SK-N-MC (cell line): ENCODE measurements around the gene USP7.
A peak's percentile ranks its signal among the peaks of the same experiment; 100 is the strongest.

Experiments
- DNase-seq: peaks from one replicate; pipeline ENCODE4 v3.0.0-alpha.2; 2011; ENCODE audit warnings: low read depth, low spot score
- H3K27ac ChIP-seq: fragments of 200-600 bp; sonication (generic); 2 replicates; pipeline ENCODE4 v1.5.1; 2016; ENCODE audit warnings: mixed run types
- H3K36me3 ChIP-seq: fragments of 200-600 bp; sonication (generic); 2 replicates; pipeline ENCODE4 v1.6.1; 2017; ENCODE audit warnings: antibody characterized with exemption, low read length, mixed read lengths; ENCODE audit not compliant: insufficient read depth
- H3K4me3 ChIP-seq: fragments of 200-600 bp; sonication (generic); 2 replicates; pipeline ENCODE4 v1.5.1; 2016
- H3K9ac ChIP-seq: fragments of 200-600 bp; sonication (generic); 2 replicates; pipeline ENCODE4 v1.8.0; 2017; ENCODE audit warnings: mixed run types, mixed read lengths; ENCODE audit not compliant: insufficient read length
- H3K9me3 ChIP-seq: fragments of 200-600 bp; sonication (generic); 2 replicates; pipeline ENCODE4 v1.6.1; 2017; ENCODE audit warnings: low read depth, mild to moderate bottlenecking, antibody characterized with exemption, low read length, moderate library complexity, mixed read lengths
- EZH2 ChIP-seq: fragments of 200-600 bp; sonication (generic); IDR thresholded peaks from one replicate; pipeline ENCODE4 v1.6.1; 2017; ENCODE audit warnings: antibody characterized with exemption
- FOXP2 ChIP-seq: optimal IDR thresholded peaks from 2 replicates; pipeline ENCODE3; 2011; ENCODE audit warnings: mild to moderate bottlenecking, moderate library complexity; ENCODE audit not compliant: insufficient read depth; ENCODE audit errors: extremely low read length, control extremely low read depth
- POLR2AphosphoS5 ChIP-seq: IDR thresholded peaks from 2 replicates; pipeline ENCODE4 v1.6.1; 2012; ENCODE audit warnings: mild to moderate bottlenecking, low read depth, low read length, borderline replicate concordance

Gene USP7

DNA sequence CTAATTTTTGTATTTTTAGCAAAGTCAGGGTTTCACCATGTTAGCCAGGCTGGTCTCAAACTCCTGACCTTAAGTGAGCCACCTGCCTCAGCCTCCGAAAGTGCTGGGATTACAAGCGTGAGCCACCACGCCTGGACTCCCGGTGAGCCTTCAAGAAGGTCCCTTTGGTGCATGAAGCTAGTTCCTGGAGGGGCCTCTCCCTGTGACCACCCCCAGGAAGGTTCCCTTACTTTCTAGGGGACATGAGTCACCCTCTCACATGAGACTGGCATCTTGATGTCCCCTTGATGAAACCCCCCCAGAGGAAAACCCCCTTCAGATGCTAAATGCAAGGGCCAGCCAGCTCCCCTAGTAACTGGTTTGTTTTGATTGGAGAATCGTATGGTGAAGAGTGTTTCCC, 107.7 kb downstream of the USP7 start:
- peaks cover 84% of the 10 kb centered on the region for H3K36me3 ChIP-seq
- H3K9me3 ChIP-seq: no peaks in the 10 kb centered on the region
- H3K27ac ChIP-seq: peak overlapping the region; percentile 46
- H3K9ac ChIP-seq: no peak overlapping the region
- DNase-seq: no peak
- TF ChIP-seq EZH2 (no peak), FOXP2 (no peak), POLR2AphosphoS5 (no peak)
- no peak overlapping the region for H3K4me3 ChIP-seq

DNA sequence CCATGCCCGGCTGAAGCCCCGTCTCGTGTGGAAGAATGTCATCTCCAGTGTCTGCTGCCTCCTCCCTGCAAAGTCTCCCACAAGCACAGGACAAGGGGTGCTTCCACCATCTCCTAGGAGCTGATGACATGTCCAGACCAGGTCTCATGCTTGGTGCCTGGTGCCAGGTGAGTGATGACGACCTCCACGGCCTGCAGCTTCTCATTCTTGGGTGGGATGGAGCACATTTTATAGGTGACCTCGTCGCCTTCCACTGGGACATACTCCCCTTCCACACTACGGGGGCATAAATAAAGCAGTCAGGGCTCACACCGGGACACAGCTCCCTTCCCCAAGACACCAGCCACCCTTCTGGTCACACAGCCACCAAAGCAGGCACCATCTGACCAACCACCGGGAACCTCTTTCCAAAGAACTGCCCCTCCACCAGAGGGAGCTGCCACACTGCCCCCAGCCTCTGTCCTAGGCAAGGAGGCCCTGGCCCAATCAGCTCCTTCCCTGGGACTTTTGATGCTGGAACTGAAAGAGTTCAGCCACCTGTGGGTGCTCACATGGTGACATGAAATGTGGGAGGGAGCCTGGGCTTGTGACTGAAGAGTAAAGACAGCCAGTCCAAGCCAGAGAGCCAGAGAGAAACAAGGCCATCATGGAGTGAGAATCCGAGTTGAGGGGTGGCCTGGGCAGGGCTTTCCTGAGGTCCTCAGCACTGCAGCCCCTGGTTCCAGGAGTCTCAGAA, 108.5 kb downstream of the USP7 start:
- no peak for DNase-seq
- Histone ChIP-seq H3K4me3 (no peak overlapping the region), H3K36me3 (peaks cover 87% of the 10 kb centered on the region), H3K9ac (no peak overlapping the region), H3K9me3 (no peaks in the 10 kb centered on the region), H3K27ac (peak overlapping the region; percentile 46; the same call in 1 of the 2 replicates)
- TF ChIP-seq POLR2AphosphoS5: no peak
- no peak for TF ChIP-seq EZH2
- TF ChIP-seq FOXP2: no peak

DNA sequence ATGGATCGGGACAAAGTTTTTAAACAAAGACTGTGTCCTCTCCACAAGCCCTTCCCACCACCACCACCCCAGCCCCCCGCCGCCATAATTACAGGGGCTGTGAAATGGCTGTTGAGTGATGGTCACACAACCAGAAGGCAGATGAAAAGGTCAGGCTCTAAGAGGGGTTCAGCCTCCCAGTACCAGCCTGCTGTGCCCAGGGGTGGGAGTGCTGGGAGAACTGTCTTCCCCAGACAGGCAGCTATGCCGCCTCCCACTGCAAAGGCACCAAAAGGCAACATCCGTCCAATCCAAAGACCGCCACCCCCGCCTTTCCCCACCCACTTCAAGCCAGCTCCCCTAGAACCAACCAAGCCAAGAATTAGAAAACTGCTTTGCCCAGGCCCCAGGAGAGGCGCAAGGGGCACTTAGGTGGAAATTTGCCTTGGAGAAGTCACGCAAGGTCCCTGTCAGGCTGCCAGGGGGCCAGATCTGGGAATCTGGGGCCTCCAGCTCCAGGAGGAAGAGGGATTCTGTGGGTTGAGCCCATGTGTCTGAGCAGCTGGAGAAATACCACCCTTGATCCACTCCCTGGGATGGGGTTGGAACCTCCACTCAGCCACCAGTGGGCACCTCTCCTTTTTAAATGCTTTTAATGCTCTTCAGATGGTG, 109.3 kb downstream of the USP7 start:
- peaks cover 87% of the 10 kb centered on the region for H3K36me3 ChIP-seq

GRCh38 chr16:8853611-8854010, 110.1 kb downstream of the USP7 start:
- TF ChIP-seq FOXP2 (no peak), EZH2 (no peak), POLR2AphosphoS5 (no peak)
- Histone ChIP-seq H3K27ac (peak overlapping the region; percentile 54; the same call in 1 of the 2 replicates), H3K4me3 (no peak overlapping the region), H3K9me3 (no peaks in the 10 kb centered on the region), H3K9ac (no peak overlapping the region), H3K36me3 (peaks cover 83% of the 10 kb centered on the region)
- no peak for DNase-seq

More for the DNA sequence above, 109.3 kb downstream of the USP7 start:
- H3K27ac ChIP-seq: 0 out of 2 replicates have a peak overlapping the region, but pooled peaks have one; percentile 44
- H3K4me3 ChIP-seq: no peak overlapping the region
- H3K9me3 ChIP-seq: no peaks in the 10 kb centered on the region
- H3K9ac ChIP-seq: no peak overlapping the region
- TF ChIP-seq POLR2AphosphoS5: peak; percentile 7; the same call in 1 of the 2 replicates
- TF ChIP-seq EZH2: no peak
- TF ChIP-seq FOXP2: no peak
- no peak for DNase-seq

DNA sequence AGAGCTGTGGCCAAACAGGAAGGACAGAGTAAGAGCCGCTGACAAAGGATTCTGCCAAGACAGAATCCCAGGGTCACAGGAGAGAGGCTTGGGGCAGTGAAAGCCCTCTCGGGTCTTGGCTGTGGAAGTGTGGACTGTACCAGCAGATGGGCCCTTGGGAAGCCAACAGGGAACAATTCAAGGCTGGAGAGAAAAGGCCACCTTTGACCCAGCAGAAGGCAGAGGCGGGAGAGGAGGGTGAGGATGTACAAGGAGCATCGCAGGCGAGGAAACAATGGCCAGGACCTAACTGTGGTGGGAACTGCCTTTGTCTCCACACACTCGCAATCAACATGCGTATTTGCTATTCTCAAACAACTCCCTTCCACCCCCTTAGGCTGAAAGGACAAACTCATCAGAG, 110.6 kb downstream of the USP7 start:
- DNase-seq: no peak
- H3K27ac ChIP-seq: peak overlapping the region; percentile 54
- TF ChIP-seq FOXP2 (no peak), POLR2AphosphoS5 (no peak), EZH2 (no peak)
- peaks cover 83% of the 10 kb centered on the region for H3K36me3 ChIP-seq
- H3K9me3 ChIP-seq: no peaks in the 10 kb centered on the region
- no peak overlapping the region for H3K4me3 ChIP-seq
- no peak overlapping the region for H3K9ac ChIP-seq

- Histone ChIP-seq H3K4me3 (no peak overlapping the region), H3K9ac (no peak overlapping the region), H3K27ac (peak overlapping the region; percentile 54; the same call in 1 of the 2 replicates), H3K36me3 (peaks cover 84% of the 10 kb centered on the region), H3K9me3 (no peaks in the 10 kb centered on the region)
- TF ChIP-seq POLR2AphosphoS5 (no peak), FOXP2 (no peak), EZH2 (no peak)
- DNase-seq: no peak
These were observed 111.2 kb downstream of the USP7 start for GRCh38 chr16:8852534-8852933.

DNA sequence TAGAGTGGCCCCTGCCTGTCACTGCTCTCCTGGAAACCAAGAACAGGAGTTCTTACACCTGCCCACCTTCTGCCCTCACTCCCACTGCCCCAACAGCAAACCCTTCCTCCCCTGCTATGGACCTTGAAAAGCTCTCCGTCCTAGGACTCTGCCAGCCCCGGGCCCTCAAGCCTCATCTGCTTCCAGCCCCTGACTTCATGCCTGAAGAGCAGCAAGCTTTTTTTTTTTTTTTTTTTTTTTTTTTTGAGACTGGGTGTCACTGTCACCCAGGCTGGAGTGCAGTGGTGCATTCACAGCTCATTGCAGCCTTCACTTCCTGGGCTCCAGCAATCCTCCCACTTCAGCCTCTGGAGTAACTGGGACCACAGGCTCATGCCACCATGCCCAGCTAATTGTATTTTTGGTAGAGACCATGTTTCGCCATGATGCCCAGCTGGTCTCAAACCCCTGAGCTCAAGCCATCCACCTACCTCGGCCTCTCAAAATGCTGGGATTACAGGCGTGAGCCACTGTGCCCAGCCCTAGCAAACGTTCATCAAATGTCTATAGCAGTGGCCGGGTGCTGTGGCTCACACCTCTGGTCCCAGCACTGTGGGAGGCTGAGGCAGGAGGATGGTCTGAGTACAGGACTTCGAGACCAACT, 111.8 kb downstream of the USP7 start:
- Histone ChIP-seq H3K9me3 (no peaks in the 10 kb centered on the region), H3K4me3 (no peak overlapping the region), H3K27ac (peak overlapping the region; percentile 25; the same call in 1 of the 2 replicates), H3K9ac (no peak overlapping the region), H3K36me3 (peaks cover 89% of the 10 kb centered on the region)
- no peak for TF ChIP-seq POLR2AphosphoS5
- TF ChIP-seq EZH2: no peak
- TF ChIP-seq FOXP2: no peak
- no peak for DNase-seq

GRCh38 chr16:8850279-8850885, 113.3 kb downstream of the USP7 start:
- H3K4me3 ChIP-seq: no peak overlapping the region
- H3K36me3 ChIP-seq: peaks cover 74% of the 10 kb centered on the region
- no peak overlapping the region for H3K9ac ChIP-seq
- TF ChIP-seq EZH2 (no peak), POLR2AphosphoS5 (peak; percentile 39; the same call in 1 of the 2 replicates)
- DNase-seq: no peak
- H3K9me3 ChIP-seq: no peaks in the 10 kb centered on the region
- H3K27ac ChIP-seq: peak overlapping the region; percentile 25; the same call in 1 of the 2 replicates
